GM13976 (cell line): ENCODE measurements around the gene ALDH3A1.

ENCODE experiments used
- DNase-seq: peaks from one replicate; pipeline ENCODE4 v3.0.0; 2012; ENCODE audit warnings: low spot score
- in situ Hi-C: fragments of 300-500 bp; cut with MboI; formaldehyde crosslinking; loops from one replicate; pipeline ENCODE4 v1.12.0; 2022; ENCODE audit warnings: low sequenced_read_pairs, mixed read lengths, inconsistent platforms; ENCODE audit not compliant: unreplicated experiment
- TF ChIP-seq, protein P1 (sequence below): IDR thresholded peaks from 2 replicates; pipeline ENCODE4 v1.5.1; 2012; ENCODE audit warnings: borderline replicate concordance, mild to moderate bottlenecking; ENCODE audit not compliant: insufficient read depth; ENCODE audit errors: extremely low read depth, missing control alignments, control extremely low read depth

ALDH3A1 gene

DNA sequence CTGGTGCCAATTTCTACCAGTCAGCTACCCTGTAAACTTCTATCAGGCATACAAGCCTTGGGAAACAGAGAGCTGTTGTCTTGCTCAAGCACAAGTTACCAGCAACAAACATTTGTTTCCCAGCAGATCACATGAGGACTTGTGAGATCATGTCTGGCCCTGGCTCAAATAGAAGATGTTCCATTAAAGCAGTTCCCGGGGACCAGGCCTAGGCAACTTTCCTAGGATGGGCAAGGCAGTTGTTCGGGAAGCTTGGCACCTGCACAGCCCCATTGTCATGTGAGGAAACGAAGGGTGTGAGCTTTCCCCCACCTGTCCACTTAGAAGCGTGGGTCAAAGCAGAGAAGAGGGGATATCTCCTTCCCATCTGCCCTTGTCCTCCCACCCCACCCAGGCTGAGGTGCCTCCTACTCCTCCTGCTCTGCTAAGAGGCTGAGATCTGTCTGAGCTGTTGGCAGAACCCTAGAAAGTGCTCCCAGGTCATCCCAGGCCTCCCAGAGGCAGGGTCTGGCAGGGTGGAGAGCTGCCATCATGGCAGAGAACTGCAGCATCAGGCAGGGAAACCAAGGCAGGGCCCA lies 20.5 kb downstream of the ALDH3A1 start:
- no peak for DNase-seq
- in situ Hi-C loops, result no loop called here
- TF ChIP-seq, protein P1, sequence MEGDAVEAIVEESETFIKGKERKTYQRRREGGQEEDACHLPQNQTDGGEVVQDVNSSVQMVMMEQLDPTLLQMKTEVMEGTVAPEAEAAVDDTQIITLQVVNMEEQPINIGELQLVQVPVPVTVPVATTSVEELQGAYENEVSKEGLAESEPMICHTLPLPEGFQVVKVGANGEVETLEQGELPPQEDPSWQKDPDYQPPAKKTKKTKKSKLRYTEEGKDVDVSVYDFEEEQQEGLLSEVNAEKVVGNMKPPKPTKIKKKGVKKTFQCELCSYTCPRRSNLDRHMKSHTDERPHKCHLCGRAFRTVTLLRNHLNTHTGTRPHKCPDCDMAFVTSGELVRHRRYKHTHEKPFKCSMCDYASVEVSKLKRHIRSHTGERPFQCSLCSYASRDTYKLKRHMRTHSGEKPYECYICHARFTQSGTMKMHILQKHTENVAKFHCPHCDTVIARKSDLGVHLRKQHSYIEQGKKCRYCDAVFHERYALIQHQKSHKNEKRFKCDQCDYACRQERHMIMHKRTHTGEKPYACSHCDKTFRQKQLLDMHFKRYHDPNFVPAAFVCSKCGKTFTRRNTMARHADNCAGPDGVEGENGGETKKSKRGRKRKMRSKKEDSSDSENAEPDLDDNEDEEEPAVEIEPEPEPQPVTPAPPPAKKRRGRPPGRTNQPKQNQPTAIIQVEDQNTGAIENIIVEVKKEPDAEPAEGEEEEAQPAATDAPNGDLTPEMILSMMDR, result no peak

- in situ Hi-C loops, result no loop called here
- TF ChIP-seq, protein P1, result no peak
- no peak for DNase-seq
Observed at GRCh38 chr17:19726631-19727376, 21.3 kb downstream of the ALDH3A1 start.

DNA sequence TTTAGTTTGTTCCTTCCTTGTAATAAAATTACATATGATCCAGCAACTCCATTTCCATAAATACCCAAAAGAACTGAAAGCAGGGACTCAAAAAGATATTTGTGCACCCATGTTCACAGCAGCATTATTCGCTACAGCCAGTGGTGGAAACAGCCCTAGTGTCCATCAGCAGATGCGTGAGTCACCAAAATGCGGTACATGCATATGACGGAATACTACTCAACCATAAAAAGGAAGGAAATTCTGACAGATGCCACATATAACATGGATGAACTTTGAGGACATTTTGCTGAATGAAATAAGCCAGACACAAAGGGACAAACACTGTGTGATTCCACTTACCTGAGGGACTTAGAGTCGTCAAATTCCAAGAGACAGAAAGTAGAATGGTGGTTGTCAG lies 22.6 kb downstream of the ALDH3A1 start:
- TF ChIP-seq, protein P1, result no peak
- no peak for DNase-seq
- in situ Hi-C loops, result no loop called here

GRCh38 chr17:19724501-19725420 lies 23.3 kb downstream of the ALDH3A1 start:
- DNase-seq, result no peak
- in situ Hi-C loops, result no loop called here

GRCh38 chr17:19723964-19724363 lies 24.1 kb downstream of the ALDH3A1 start:
- TF ChIP-seq, protein P1, result no peak
- no peak for DNase-seq
- in situ Hi-C loops, result no loop called here

More at GRCh38 chr17:19724501-19725420, 23.3 kb downstream of the ALDH3A1 start:
- TF ChIP-seq, protein P1, result no peak

DNA sequence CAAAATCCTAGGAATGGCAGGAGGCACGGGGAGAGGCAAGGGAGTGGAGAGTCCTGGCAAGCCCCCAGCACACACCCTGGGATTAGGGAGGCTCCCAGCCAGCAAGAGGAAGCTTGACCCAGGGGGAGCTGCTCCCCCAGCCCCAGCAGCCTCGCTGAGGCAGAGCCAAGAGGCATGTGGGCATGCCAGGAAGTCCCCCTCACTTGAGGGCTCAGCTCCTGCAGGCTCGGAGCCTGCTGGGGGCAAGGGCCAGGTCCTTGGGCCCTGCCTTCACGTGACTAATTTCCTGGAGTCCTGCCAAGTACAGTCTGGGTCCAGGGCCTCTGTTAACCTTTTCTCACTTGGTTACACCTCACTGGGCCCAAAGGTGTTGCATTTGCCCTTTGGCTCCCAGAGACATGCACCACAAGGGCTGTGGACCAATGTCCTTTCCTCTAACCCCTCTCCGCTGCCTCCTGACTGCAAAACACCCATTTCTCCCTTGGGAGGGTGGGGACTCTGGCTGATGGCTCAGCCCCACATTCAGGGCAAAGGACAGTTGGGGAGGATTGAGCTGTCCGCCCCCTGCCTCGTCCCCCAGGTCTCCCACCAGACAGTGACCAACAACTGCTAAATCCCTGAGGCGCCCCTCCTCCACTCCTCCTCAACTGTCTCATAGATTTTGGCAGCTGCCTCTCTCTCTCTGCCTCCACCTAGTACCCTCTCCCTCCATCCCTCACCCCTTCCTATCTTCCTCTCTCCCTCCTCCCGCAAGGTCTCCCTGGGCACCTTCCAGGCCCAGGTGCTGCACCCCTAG lies 27.3 kb downstream of the ALDH3A1 start:
- in situ Hi-C loops, result no loop called here
- DNase-seq, result no peak
- TF ChIP-seq, protein P1, result no peak
